ENCODE measurements around the gene COL18A1.
"Not testable (repeated sequence)": the region's sequence is repeated elsewhere in the genome, so short reads cannot be mapped to it uniquely, and the experiment has no call there.

COL18A1 gene

GRCh38 chr21:45559216-45560105 is 154.5 kb downstream of the COL18A1 start:
- H3K27ac ChIP-seq, result no peak overlapping the region
- no peak for DNase-seq
- TF ChIP-seq CTCF (IDR thresholded peaks at IDR 0.05; ENCODE audit: low read depth, low read length, missing control alignments), result no peak
- no peaks in the 10 kb centered on the region for H3K36me3 ChIP-seq (replicated peaks)
- H3K27me3 ChIP-seq (replicated peaks), result no peaks in the 10 kb centered on the region
- no peak overlapping the region for H3K4me3 ChIP-seq (ENCODE audit: low read depth, low read length)
- in situ Hi-C loops (cut with HindIII; ENCODE audit: low pct_ligation_motif_present, low sequenced_read_pairs), result no loop called here

- H3K4me3 ChIP-seq (ENCODE audit: low read depth, low read length), result no peak overlapping the region
- no peaks in the 10 kb centered on the region for H3K36me3 ChIP-seq (replicated peaks)
- no peak for DNase-seq
- in situ Hi-C loops (cut with HindIII; ENCODE audit: low pct_ligation_motif_present, low sequenced_read_pairs), result no loop called here
- H3K27me3 ChIP-seq (replicated peaks), result no peaks in the 10 kb centered on the region
- no peak for TF ChIP-seq CTCF (IDR thresholded peaks at IDR 0.05; ENCODE audit: low read depth, low read length, missing control alignments)
- no peak overlapping the region for H3K27ac ChIP-seq
Observed at GRCh38 chr21:45560106-45561021, 155.4 kb downstream of the COL18A1 start.

GRCh38 chr21:45561241-45561640 is 156.3 kb downstream of the COL18A1 start:
- H3K36me3 ChIP-seq (replicated peaks); H3K27me3 ChIP-seq (replicated peaks); in situ Hi-C loops (cut with HindIII; ENCODE audit: low pct_ligation_motif_present, low sequenced_read_pairs); H3K4me3 ChIP-seq (ENCODE audit: low read depth, low read length); H3K27ac ChIP-seq; DNase-seq: not testable (repeated sequence)

- no peaks in the 10 kb centered on the region for H3K36me3 ChIP-seq (replicated peaks)
- in situ Hi-C loops (cut with HindIII; ENCODE audit: low pct_ligation_motif_present, low sequenced_read_pairs), result no loop called here
- H3K4me3 ChIP-seq (ENCODE audit: low read depth, low read length), result no peak overlapping the region
- H3K27me3 ChIP-seq (replicated peaks), result no peaks in the 10 kb centered on the region
- H3K27ac ChIP-seq, result no peak overlapping the region
- DNase-seq, result no peak
- no peak for TF ChIP-seq CTCF (IDR thresholded peaks at IDR 0.05; ENCODE audit: low read depth, low read length, missing control alignments)
Observed at GRCh38 chr21:45562402-45562801, 157.4 kb downstream of the COL18A1 start.

GRCh38 chr21:45562965-45563364 is 158.0 kb downstream of the COL18A1 start:
- no peak for TF ChIP-seq CTCF (IDR thresholded peaks at IDR 0.05; ENCODE audit: low read depth, low read length, missing control alignments)
- Histone ChIP-seq H3K4me3 (ENCODE audit: low read depth, low read length) (no peak overlapping the region), H3K36me3 (replicated peaks) (no peaks in the 10 kb centered on the region), H3K27ac (no peak overlapping the region), H3K27me3 (replicated peaks) (no peaks in the 10 kb centered on the region)
- DNase-seq, result no peak
- in situ Hi-C loops (cut with HindIII; ENCODE audit: low pct_ligation_motif_present, low sequenced_read_pairs), result no loop called here
